Measurements from ENCODE around the gene ADAMTS14. TPM values are rescaled to one million over a fixed set of nuclear protein-coding genes. Genes with fewer than 3 reads are reported as not detected.

The ADAMTS14 gene
- total RNA-seq, 2 donors from 2014 or later = 0.19 to 1.0 TPM

DNA sequence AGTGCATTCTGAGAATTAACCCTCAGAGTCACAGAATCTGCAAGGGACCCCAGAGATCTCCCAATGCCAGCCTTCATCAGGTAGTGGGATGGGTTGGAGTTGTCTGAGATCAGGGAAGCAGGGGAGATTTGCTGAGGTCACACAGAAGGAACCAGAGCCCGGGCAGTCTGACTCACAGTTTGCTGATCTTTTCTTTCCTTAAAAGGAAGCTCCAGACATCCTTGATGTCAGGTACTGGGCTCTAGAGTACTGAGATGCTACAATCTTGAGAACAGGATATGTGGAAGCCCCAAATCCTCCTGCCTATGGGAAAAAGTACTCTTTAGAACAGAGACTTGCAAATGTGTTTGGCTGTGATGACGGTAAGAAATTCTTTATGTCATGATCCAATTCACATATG lies 112.2 kb downstream of the ADAMTS14 start:
- intact Hi-C loops (cut with DNase I) = no loop called here
- DNase-seq (ENCODE audit: low spot score) = no peak

- intact Hi-C loops (cut with DNase I) = no loop called here
- DNase-seq (ENCODE audit: low spot score) = no peak
Measured at GRCh38 chr10:70785190-70785589, 112.9 kb downstream of the ADAMTS14 start, which contains the start of gene TBATA. Gene TBATA, minus strand, starts transcription at chr10:70785377. Its CDS starts 1,998 bp downstream, at chr10:70783379.

GRCh38 chr10:70786799-70787415 lies 114.6 kb downstream of the ADAMTS14 start:
- DNase-seq (ENCODE audit: low spot score) = no peak
- intact Hi-C loops (cut with DNase I) = no loop called here

- no peak for DNase-seq (ENCODE audit: low spot score)
- intact Hi-C loops (cut with DNase I) = no loop called here
Measured at GRCh38 chr10:70791386-70792039, 119.2 kb downstream of the ADAMTS14 start.

- intact Hi-C loops (cut with DNase I) = no loop called here
Measured at GRCh38 chr10:70795613-70796012, 123.3 kb downstream of the ADAMTS14 start.

GRCh38 chr10:70797840-70798239 lies 125.5 kb downstream of the ADAMTS14 start:
- intact Hi-C loops (cut with DNase I) = no loop called here
- DNase-seq (ENCODE audit: low spot score) = no peak

More at GRCh38 chr10:70795613-70796012, 123.3 kb downstream of the ADAMTS14 start:
- DNase-seq (ENCODE audit: low spot score) = no peak

- DNase-seq (ENCODE audit: low spot score) = no peak
- intact Hi-C loops (cut with DNase I) = no loop called here
Measured at GRCh38 chr10:70799124-70799523, 126.8 kb downstream of the ADAMTS14 start.

DNA sequence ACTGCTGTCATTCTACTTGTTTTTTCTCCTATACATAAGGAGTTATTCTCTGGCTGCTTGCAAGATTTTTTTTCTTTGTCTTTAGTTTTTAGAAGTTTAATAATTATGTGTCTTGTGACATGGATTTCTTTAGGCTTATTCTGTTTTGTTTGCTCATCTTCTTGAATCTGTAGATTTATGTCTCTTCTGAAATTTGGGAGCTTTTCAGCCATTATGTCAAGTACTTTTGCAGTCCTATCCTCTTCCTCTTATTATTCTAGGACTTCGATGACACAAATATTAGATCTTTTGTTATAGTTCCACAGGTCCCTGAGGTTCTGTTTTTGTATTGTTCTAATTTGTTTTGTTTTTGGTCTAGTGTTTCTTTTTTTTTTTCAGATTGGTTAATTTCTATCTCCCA lies 129.5 kb downstream of the ADAMTS14 start:
- no peak for DNase-seq (ENCODE audit: low spot score)
- intact Hi-C loops (cut with DNase I) = no loop called here

DNA sequence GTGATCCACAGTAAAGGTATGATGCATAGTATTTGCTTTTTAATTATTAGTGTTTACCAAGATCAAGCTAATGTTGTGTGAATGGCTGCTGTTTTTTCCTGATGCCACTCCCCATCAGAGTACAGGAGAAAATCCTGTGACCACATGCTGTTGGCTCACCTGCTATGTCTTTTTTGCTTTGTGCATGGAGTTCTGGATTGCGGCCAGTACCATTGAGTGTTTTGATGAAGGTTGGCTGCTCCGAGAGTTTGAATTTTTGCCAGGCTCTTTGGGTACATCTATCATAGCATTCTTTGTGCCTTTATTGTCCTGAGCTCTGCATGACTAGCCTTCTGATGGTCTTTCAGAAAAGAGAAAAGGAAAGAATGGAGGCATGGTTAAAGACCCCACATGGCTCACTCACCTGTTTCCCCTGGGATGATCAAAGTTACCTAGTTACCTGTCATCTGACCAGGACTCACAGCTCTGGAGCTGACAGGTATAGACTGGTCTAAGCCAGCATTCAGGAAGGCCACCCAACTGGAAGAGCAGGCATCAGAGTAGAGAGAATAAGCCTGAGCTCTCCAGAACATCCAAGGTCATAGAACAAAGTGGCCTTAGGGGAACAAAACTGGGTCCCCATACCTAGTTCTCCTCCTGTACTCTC lies 131.6 kb downstream of the ADAMTS14 start:
- DNase-seq (ENCODE audit: low spot score) = no peak
- intact Hi-C loops (cut with DNase I) = no loop called here

DNA sequence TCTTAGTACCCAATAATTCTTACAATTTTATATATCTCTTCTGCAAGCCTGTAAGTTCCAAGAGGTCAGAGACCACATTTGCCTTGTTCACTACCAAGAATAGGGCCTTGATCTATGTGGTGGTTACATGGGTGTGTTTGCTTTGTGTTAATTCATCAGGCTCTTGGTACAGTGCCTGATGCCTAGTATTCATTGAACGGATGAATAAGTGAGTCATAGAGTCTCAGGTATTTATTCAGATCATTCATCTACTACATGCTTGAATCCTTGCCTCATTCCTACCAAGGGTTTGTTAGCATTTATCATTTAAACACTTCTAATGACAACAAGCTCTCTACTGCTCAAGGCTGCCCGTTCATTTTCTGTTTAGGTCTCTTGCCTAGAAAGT lies 132.1 kb downstream of the ADAMTS14 start:
- no peak for DNase-seq (ENCODE audit: low spot score)
- intact Hi-C loops (cut with DNase I) = no loop called here

GRCh38 chr10:70805619-70806215 lies 133.4 kb downstream of the ADAMTS14 start:
- no peak for DNase-seq (ENCODE audit: low spot score)
- intact Hi-C loops (cut with DNase I) = no loop called here

GRCh38 chr10:70806841-70807240 lies 134.5 kb downstream of the ADAMTS14 start:
- intact Hi-C loops (cut with DNase I) = no loop called here
- DNase-seq (ENCODE audit: low spot score) = no peak

DNA sequence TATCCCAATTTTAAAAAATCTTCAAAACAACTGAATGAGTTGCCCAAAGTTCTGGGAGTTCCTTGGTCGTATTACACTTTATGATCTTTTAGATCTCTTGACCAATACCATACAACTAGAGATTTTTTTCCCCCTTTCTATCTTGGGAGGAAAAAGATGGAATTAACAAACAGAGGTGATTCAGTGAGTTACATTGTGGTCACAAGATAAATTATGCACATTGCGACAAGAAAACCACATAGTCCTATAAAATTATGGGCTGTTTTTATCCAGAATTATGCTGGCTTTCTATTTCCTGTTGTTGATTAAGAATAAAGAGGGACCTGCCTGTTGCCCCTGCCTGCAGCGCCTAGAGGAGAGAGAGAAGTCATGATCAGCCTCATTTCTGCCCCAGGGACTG lies 135.2 kb downstream of the ADAMTS14 start:
- no peak for DNase-seq (ENCODE audit: low spot score)
- intact Hi-C loops (cut with DNase I) = no loop called here

DNA sequence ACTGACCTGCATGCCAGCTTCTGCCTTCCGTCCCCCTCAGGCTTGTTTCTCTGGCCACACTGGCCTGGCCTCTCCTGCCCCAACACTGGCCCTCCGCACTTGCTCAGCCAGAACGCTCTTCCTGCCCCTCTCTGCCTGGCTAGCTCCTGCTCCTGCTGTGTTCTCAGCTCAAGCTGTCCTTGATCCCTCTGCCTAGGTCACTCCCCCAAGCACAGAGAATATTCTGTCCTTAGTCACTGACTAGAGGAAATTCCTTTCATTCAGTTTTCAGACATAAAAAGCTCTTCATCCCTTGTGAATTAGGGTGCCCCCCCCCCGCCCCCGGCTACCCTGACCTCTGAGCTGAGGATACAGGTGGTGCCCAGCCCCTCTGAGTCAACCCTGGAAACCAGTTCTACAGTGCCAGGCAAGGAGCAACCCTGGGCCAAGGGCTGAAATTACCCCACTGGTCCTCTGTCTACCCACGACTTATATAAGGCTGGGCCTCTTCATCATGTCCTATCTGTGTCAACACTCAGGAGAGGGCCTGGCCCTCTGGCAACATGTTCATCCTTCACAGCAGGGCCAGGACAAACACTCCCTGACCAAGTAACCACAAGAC lies 136.8 kb downstream of the ADAMTS14 start:
- no peak for DNase-seq (ENCODE audit: low spot score)
- intact Hi-C loops (cut with DNase I) = no loop called here

DNA sequence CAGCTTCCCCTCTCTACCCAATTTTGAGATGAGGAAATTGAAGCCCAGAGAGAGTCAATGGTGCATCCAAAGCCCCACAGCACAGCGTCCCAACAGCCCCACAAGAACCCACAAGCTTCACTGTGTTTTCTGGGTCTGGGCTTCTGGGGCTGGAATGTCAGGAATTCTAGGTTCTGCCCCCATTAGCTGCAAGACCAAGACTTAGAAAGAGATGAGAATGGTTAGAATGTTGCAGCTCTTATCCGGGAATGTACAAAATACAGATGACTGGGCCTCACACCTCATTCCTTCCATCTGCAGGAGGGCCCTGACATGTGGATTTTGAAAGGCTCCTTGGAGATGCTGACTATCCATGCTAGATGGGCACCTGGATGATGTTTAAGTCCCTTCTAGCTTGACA lies 137.4 kb downstream of the ADAMTS14 start:
- intact Hi-C loops (cut with DNase I) = no loop called here
- no peak for DNase-seq (ENCODE audit: low spot score)

DNA sequence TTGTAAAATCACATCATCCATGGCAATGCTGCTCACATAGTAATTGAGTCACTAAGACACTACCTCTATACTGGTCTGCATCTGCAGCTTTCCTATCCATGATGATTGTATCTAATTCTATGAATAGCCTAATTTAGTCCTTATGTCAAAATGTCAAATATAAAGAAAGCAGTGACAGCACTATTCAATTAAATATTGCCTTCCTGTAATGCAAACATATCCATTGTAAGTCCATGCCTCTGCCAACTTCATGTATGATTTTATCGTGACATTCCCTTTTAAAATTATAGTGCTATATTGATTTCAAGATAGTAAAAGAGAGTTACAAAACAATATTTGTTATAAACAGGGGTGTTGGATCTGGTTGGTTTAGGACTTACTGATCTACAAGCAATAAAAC lies 138.7 kb downstream of the ADAMTS14 start:
- no peak for DNase-seq (ENCODE audit: low spot score)
- intact Hi-C loops (cut with DNase I) = no loop called here

DNA sequence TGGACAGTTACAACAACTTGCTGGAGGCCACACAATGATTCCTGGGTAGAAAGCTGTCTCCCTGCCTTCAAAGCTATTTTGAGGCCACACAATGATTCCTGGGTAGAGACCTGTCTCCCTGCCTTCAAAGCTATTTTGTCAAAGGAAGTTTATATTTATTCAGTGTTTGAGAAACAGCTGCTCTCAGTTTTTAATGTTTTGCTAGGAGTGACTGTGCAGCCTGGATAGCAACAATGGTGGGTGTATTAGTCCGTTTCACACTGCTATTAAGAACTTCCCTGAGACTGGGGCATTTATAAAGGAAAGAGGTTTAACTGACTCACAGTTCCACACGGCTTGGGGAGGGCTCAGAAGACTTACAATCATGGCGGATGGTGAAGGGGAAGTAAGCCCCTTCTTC lies 139.6 kb downstream of the ADAMTS14 start:
- no peak for DNase-seq (ENCODE audit: low spot score)
- intact Hi-C loops (cut with DNase I) = no loop called here

All from posterior vena cava (tissue), 2 donors.